Neural crest cell (in vitro differentiated cells): Measurements from ENCODE around the gene MFSD12. TPM values are rescaled to one million over a fixed set of nuclear protein-coding genes. Genes with fewer than 3 reads are reported as not detected.

Experiments
- DNase-seq: peaks from one replicate; pipeline ENCODE4 v3.0.0; 2021; ENCODE audit warnings: low read depth, mixed read lengths, low spot score
- H3K27ac Mint-ChIP-seq: one replicate; pipeline ENCODE4 v1.8.0; 2021; ENCODE audit warnings: mild to moderate bottlenecking, mixed read lengths; ENCODE audit not compliant: unreplicated experiment
- H3K27me3 Mint-ChIP-seq: 2 replicates; pipeline ENCODE4 v1.8.0; 2021; ENCODE audit warnings: low read depth, mild to moderate bottlenecking, mixed read lengths
- H3K36me3 Mint-ChIP-seq: 2 replicates; pipeline ENCODE4 v1.8.0; 2021; ENCODE audit warnings: low read depth, mild to moderate bottlenecking, mixed read lengths
- H3K4me1 Mint-ChIP-seq: 2 replicates; pipeline ENCODE4 v1.8.0; 2021; ENCODE audit warnings: mixed read lengths
- H3K4me3 Mint-ChIP-seq: one replicate; pipeline ENCODE4 v1.8.0; 2021; ENCODE audit warnings: mild to moderate bottlenecking, mixed read lengths
- H3K9me3 Mint-ChIP-seq: 2 replicates; pipeline ENCODE4 v1.8.0; 2021; ENCODE audit warnings: mixed read lengths
- CTCF ChIP-seq: fragments of 200-600 bp; sonication (generic); conservative IDR thresholded peaks from 2 replicates; pipeline ENCODE4 v1.5.0; 2021; ENCODE audit warnings: antibody characterized with exemption, mild to moderate bottlenecking
- total RNA-seq: library from RNA; stranded (reverse); gene quantifications from 2 replicates; pipeline ENCODE4 v1.2.1, GENCODE V29; 2021

MFSD12 gene
- total RNA-seq, 1 donor from 2014 or later, result 79.1 TPM

GRCh38 chr19:3575949-3576673 lies 18.7 kb upstream of the MFSD12 start:
- Mint-ChIP-seq H3K9me3 (no peaks in the 10 kb centered on the region), H3K36me3 (peaks cover 10% of the 10 kb centered on the region), H3K27ac (no peak overlapping the region), H3K4me3 (peak overlapping the region; percentile 89), H3K27me3 (peaks cover 36% of the 10 kb centered on the region), H3K4me1 (peaks cover 29% of the 10 kb centered on the region)
- DNase-seq, result no peak
- no peak for TF ChIP-seq CTCF

- Mint-ChIP-seq H3K4me3 (peak overlapping the region; percentile 89), H3K9me3 (no peaks in the 10 kb centered on the region), H3K27me3 (peaks cover 31% of the 10 kb centered on the region), H3K27ac (no peak overlapping the region), H3K36me3 (peaks cover 10% of the 10 kb centered on the region), H3K4me1 (peaks cover 36% of the 10 kb centered on the region)
- peak; percentile 49 for TF ChIP-seq CTCF
- DNase-seq, result no peak
Measured at GRCh38 chr19:3575260-3575741, 17.9 kb upstream of the MFSD12 start.

- peaks cover 25% of the 10 kb centered on the region for H3K27me3 Mint-ChIP-seq
- peak; percentile 81 for DNase-seq
- peaks cover 36% of the 10 kb centered on the region for H3K4me1 Mint-ChIP-seq
- no peak overlapping the region for H3K27ac Mint-ChIP-seq
- no peak for TF ChIP-seq CTCF
- H3K36me3 Mint-ChIP-seq, result peaks cover 10% of the 10 kb centered on the region
- H3K9me3 Mint-ChIP-seq, result no peaks in the 10 kb centered on the region
- peak overlapping the region; percentile 89 for H3K4me3 Mint-ChIP-seq
Measured at GRCh38 chr19:3573858-3574637, 16.7 kb upstream of the MFSD12 start.

GRCh38 chr19:3573162-3573857 lies 15.9 kb upstream of the MFSD12 start:
- peaks cover 41% of the 10 kb centered on the region for H3K4me1 Mint-ChIP-seq
- DNase-seq, result no peak
- no peak for TF ChIP-seq CTCF
- peak overlapping the region; percentile 89 for H3K4me3 Mint-ChIP-seq
- H3K9me3 Mint-ChIP-seq, result no peaks in the 10 kb centered on the region
- H3K36me3 Mint-ChIP-seq, result peaks cover 10% of the 10 kb centered on the region
- H3K27me3 Mint-ChIP-seq, result peaks cover 21% of the 10 kb centered on the region
- no peak overlapping the region for H3K27ac Mint-ChIP-seq

- Mint-ChIP-seq H3K36me3 (peaks cover 10% of the 10 kb centered on the region), H3K9me3 (no peaks in the 10 kb centered on the region), H3K27ac (no peak within 1 kb of the TSS), H3K4me3 (peak within 1 kb of the TSS; percentile 95), H3K27me3 (peaks cover 21% of the 10 kb centered on the region), H3K4me1 (peaks cover 41% of the 10 kb centered on the region)
- DNase-seq, result no peak
- no peak for TF ChIP-seq CTCF
Measured at GRCh38 chr19:3572855-3573161, 15.4 kb upstream of the MFSD12 start, which contains the start of gene HMG20B. HMG20B (plus strand) TSS chr19:3572944; CDS start chr19:3573310, 366 bp downstream.
